ENCODE measurements around the gene AAK1. TPM values are rescaled to one million over a fixed set of nuclear protein-coding genes. Genes with fewer than 3 reads are reported as not detected.

Gene AAK1
- total and polyA plus RNA-seq, 2 of the 13 experiments (the other 11 are each of a cell fraction or from before 2014, with no cell fraction given) = 9.8 to 10.3 TPM

GRCh38 chr2:69436938-69437750 is 206.4 kb downstream of the AAK1 start, which contains the start of gene NFU1 (continued):
- TF ChIP-seq PRDM15 (CRISPR knock-in tag; IDR thresholded peaks at IDR 0.05) (peak; percentile 40; the same call in 1 of the 2 replicates), CREB3 (CRISPR knock-in tag; IDR thresholded peaks at IDR 0.05) (peak; percentile 85; the same call in 1 of the 2 replicates), ZSCAN22 (CRISPR knock-in tag; IDR thresholded peaks at IDR 0.05) (no peak), ARID5B (CRISPR knock-in tag; IDR thresholded peaks at IDR 0.05) (peak; percentile 60; the same call in 1 of the 2 replicates), KDM2A (CRISPR knock-in tag; IDR thresholded peaks at IDR 0.05; ENCODE audit: borderline replicate concordance, low read depth) (peak; percentile 92), FOXM1 (CRISPR knock-in tag; IDR thresholded peaks at IDR 0.05) (no peak; the same call in 1 of the 2 replicates), ZFYVE20 (CRISPR knock-in tag; IDR thresholded peaks at IDR 0.05; ENCODE audit: borderline replicate concordance, low read depth) (peak; percentile 84; the same call in 1 of the 2 replicates), THAP11 (CRISPR knock-in tag; IDR thresholded peaks at IDR 0.05) (peak; percentile 60), ZNF792 (CRISPR knock-in tag; IDR thresholded peaks at IDR 0.05) (peak; percentile 63; the same call in 1 of the 2 replicates), SMAD9 (CRISPR knock-in tag; IDR thresholded peaks at IDR 0.05) (peak; percentile 84; the same call in 1 of the 2 replicates), ZNF883 (CRISPR knock-in tag; IDR thresholded peaks at IDR 0.05; ENCODE audit: not compliant biosample characterization) (peak; percentile 80), KDM4B (CRISPR knock-in tag; IDR thresholded peaks at IDR 0.05) (peak; percentile 85), AHDC1 (CRISPR knock-in tag; IDR thresholded peaks at IDR 0.05; ENCODE audit: borderline replicate concordance) (peak; percentile 52; the same call in 1 of the 2 replicates)
